ENCODE data around the gene OR2AG1.

Gene OR2AG1, protein sequence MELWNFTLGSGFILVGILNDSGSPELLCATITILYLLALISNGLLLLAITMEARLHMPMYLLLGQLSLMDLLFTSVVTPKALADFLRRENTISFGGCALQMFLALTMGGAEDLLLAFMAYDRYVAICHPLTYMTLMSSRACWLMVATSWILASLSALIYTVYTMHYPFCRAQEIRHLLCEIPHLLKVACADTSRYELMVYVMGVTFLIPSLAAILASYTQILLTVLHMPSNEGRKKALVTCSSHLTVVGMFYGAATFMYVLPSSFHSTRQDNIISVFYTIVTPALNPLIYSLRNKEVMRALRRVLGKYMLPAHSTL

DNA sequence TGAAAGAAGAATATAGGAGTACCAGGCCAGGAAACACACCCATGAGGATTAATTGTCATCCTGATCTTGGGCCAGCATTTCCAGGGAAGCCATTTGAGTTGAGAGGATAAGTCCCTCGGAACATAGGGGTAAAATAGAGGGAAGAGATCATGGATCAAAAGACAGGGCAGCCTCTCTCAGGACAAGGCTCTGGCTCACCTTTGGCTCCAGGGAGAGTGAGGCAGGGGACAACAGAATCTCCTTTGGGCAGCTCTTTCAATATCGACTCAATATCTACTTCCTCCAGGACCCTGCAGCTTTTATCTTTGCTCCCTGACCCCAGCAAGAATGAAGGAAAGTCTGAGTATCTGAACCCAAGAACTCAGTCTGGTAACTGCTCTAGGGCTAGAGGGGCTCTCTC lies at the start of gene OR2AG1:
Gene OR2AG1, plus strand, starts transcription at position 301 of the 400 bp plus-strand sequence. CDS start 2,018 bp downstream, outside the sequence.
- H3K36me3 Mint-ChIP-seq (ENCODE audit: low read depth), result no peaks in the 10 kb centered on the region
- H3K9me3 Mint-ChIP-seq, result no peaks in the 10 kb centered on the region
- no peak within 1 kb of the TSS for H3K27ac Mint-ChIP-seq
- no peaks in the 10 kb centered on the region for H3K4me1 Mint-ChIP-seq (ENCODE audit: low read depth)
- no peak within 1 kb of the TSS for H3K4me3 Mint-ChIP-seq
- H3K27me3 Mint-ChIP-seq, result peaks cover 4% of the 10 kb centered on the region
- no peak for DNase-seq

DNA sequence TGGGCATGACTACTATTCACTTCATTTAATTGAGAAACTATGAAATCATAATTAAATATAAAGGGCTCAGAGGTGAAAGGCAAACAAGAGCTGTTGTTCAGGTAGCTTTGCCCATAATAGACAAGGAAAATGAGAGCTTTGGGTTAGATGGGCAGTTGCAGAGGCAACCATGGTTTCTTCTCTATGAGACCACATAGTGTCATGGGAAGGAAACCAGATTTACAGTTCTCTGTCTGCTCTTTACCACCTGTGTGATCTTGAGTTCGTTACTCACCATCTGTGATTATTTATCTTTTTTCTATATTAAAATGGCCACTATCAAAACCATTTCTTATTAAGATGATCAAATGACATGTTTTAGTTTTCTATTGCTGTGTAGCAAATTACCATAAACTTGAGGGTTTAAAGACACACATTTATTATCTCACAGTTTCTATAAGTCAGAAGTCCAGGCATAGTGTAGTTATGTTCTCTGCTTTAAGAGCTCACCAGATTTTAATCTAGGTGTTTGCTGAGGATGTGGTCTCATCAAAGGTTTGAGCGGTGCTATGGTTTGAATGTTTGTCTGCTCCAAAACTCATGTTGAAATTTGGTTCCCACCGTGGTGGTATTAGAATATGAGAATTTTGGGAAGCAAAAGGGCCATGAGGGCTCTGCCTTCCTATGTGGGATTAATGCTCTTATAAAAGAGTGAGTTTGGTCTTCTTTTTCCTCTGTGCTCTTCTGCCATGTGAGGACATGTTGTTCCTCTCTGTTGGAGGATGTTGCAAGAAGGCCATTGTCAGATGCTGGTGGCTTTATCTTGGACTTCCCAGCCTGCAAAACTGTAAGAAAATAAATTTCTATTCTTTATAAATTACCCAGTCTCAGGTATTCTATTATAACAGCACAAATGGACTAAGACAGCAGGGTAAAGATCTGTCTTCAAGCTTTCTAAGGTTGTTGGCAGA lies 49.2 kb upstream of the OR2AG1 start:
- Mint-ChIP-seq H3K27ac (peak overlapping the region; percentile 93), H3K4me3 (peak overlapping the region; percentile 18), H3K9me3 (peaks cover 2% of the 10 kb centered on the region), H3K27me3 (no peaks in the 10 kb centered on the region), H3K4me1 (ENCODE audit: low read depth) (peaks cover 86% of the 10 kb centered on the region), H3K36me3 (ENCODE audit: low read depth) (peaks cover 55% of the 10 kb centered on the region)
- DNase-seq, result no peak

DNA sequence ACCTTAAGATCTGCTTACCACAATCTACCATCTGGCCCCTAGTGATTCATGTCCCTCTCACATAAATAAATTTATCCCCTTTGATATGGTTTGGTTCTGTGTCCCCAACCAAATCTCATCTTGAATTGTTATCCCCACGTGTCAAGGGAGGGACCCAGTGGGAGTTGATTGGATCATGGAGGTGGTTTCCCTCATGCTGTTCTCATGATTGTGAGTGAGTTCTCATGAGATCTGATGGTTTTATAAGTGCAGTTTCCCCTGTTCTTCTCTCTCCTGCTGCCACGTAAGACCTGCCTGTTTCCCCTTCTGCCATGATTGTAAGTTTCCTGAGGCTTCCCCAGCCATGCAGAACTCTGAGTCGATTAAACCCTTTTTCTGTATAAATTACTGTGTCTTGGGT lies 48.2 kb upstream of the OR2AG1 start:
- no peak for DNase-seq
- H3K4me3 Mint-ChIP-seq, result peak overlapping the region; percentile 32
- peak overlapping the region; percentile 93 for H3K27ac Mint-ChIP-seq
- H3K36me3 Mint-ChIP-seq (ENCODE audit: low read depth), result peaks cover 52% of the 10 kb centered on the region
- peaks cover 2% of the 10 kb centered on the region for H3K9me3 Mint-ChIP-seq
- H3K27me3 Mint-ChIP-seq, result no peaks in the 10 kb centered on the region
- H3K4me1 Mint-ChIP-seq (ENCODE audit: low read depth), result peaks cover 86% of the 10 kb centered on the region

DNA sequence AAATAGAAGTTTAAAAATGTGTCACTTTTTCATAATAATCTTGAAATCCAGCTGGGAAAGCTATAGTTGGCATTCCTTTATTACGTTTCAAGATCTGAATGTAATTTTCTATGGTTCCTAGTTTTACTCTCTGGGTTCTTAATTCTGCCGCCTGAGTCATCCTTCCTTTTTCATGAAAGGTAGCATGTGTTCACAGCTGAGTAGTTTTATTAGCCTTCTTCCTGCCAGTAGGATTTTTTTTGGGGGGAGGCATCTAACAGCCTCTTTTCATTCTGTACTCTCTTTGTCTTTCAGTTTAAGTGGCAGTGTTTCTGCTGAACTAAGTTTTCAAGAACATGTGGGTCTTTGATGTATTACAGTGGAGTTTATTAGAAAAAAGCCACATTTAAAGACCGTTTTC lies 47.5 kb upstream of the OR2AG1 start:
- H3K27me3 Mint-ChIP-seq, result no peaks in the 10 kb centered on the region
- peak overlapping the region; percentile 32 for H3K4me3 Mint-ChIP-seq
- H3K9me3 Mint-ChIP-seq, result peaks cover 2% of the 10 kb centered on the region
- peak overlapping the region; percentile 93 for H3K27ac Mint-ChIP-seq
- no peak for DNase-seq
- peaks cover 52% of the 10 kb centered on the region for H3K36me3 Mint-ChIP-seq (ENCODE audit: low read depth)
- peaks cover 86% of the 10 kb centered on the region for H3K4me1 Mint-ChIP-seq (ENCODE audit: low read depth)

DNA sequence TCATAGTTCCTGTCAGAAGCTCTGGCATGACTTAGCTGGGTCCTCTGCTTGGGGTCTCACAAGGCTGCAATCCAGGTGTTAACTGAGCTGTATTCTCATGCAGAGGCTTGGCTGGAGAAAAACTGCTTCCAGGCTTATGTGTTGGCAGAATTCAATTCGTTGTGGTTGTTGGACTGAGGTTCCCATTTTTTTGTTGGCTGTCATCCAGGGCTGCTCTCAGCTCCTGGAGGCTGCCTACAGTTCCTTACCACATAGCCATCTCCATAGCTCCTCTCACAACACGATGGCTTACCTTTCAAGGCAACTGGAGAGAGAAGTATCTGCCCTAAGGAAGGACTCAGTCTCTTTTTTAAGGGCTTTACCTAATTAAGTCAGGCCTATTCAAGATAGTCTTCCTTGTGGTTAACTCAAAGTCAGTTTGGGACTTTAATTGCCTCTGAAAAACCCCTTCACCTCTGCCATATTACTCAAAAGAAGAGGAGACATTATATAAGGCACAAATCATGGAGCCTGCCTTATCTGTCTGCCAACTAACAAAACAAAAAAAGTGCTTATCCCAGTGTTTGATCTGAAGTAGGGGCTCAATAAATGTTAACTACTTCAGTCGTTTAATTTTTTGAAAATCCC lies 46.2 kb upstream of the OR2AG1 start:
- Mint-ChIP-seq H3K4me1 (ENCODE audit: low read depth) (peaks cover 85% of the 10 kb centered on the region), H3K36me3 (ENCODE audit: low read depth) (peaks cover 51% of the 10 kb centered on the region), H3K27ac (peak overlapping the region; percentile 93), H3K4me3 (peak overlapping the region; percentile 47), H3K9me3 (peaks cover under 1% of the 10 kb centered on the region), H3K27me3 (no peaks in the 10 kb centered on the region)
- no peak for DNase-seq

DNA sequence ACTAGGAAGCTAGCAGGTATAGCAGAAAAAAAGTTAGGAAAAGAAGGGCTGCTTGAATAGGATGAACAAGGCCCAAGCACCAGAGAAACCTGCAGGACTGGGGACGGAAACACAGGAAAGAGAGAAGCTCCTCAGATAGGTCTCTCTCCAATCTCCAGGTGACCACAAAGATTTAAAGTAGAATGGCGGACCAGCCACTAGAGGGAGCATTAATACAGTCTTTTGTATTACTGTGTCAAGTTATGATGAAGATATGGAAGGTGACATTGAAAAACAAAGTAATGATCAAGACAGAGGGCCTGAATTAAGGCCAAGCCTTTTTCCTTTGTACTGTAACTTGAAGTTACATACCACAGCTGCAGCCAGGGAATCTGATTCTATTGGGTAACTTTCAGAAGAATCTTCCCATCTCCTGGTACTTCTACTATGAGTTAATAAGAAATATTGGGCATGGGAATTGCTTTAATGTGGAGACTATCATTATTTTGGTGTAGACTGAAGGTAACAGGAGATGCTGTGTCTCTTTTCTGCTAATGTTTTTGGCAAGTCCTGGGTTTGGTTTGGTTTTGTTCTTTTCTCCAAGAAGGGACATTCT lies 44.9 kb upstream of the OR2AG1 start:
- peaks cover 91% of the 10 kb centered on the region for H3K4me1 Mint-ChIP-seq (ENCODE audit: low read depth)
- peak overlapping the region; percentile 93 for H3K27ac Mint-ChIP-seq
- no peaks in the 10 kb centered on the region for H3K27me3 Mint-ChIP-seq
- H3K36me3 Mint-ChIP-seq (ENCODE audit: low read depth), result peaks cover 41% of the 10 kb centered on the region
- no peaks in the 10 kb centered on the region for H3K9me3 Mint-ChIP-seq
- no peak for DNase-seq
- H3K4me3 Mint-ChIP-seq, result no peak overlapping the region

DNA sequence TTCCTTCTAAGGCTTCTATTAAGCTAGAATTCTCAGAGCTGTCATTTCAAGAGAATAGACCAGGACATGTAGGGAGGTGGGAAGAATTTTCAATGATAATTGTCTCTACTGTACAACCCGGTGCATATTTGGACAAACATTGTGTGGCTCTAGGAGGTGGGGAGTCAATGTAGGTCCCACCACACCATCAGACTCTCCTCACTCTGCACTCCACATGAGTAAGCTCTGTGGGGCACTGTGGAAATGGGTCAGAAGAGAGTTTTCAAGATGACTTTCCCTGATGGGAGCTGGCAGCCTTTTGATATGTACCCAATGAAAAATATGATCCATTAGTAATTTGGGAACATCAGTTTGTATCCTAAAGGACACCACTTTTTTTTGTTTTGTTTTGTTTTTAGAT lies 44.2 kb upstream of the OR2AG1 start:
- Mint-ChIP-seq H3K4me3 (no peak overlapping the region), H3K36me3 (ENCODE audit: low read depth) (peaks cover 35% of the 10 kb centered on the region), H3K9me3 (no peaks in the 10 kb centered on the region), H3K4me1 (ENCODE audit: low read depth) (peaks cover 90% of the 10 kb centered on the region), H3K27ac (peak overlapping the region; percentile 93), H3K27me3 (no peaks in the 10 kb centered on the region)
- DNase-seq, result no peak

DNA sequence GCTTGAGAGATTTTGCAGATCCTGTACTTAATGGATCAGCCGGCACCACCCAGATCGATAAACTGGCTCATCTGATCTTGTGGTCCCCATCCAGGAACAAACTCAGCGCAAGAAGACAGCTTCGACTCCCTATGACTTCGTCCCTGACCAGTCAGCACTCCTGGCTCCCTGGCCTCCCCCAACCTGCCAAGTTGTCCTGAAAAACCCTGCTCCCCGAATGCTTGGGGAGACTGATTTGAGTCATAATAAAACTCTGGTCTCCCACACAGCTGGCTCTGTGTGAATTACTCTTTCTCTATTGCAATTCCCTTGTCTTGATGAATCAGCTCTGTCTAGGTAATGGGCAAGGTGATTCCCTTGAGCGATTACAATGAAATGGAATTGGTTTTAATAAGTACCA lies 40.6 kb upstream of the OR2AG1 start:
- DNase-seq, result peak; percentile 58
- Mint-ChIP-seq H3K4me1 (ENCODE audit: low read depth) (peaks cover 53% of the 10 kb centered on the region), H3K27me3 (no peaks in the 10 kb centered on the region), H3K36me3 (ENCODE audit: low read depth) (peaks cover 11% of the 10 kb centered on the region), H3K9me3 (no peaks in the 10 kb centered on the region), H3K4me3 (no peak overlapping the region), H3K27ac (no peak overlapping the region)

DNA sequence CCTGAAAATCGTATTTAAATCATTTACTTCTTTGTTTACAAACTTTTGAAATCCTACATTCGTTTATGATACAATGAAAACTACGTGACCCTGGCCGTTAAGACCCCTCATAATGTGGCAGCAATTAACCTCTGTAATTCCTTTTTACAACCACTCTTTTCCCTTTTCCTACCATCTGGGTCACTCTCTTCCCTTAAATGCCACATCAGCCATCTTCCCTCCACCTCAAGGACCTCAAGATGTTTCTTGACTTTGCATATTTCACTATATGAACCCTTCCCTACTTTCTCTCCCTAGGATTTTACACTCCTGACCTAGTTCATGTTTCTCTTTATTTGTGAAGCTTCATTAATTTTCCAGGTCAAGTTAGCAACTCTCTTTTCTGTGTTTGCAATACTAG lies 37.8 kb upstream of the OR2AG1 start:
- H3K36me3 Mint-ChIP-seq (ENCODE audit: low read depth), result peaks cover 6% of the 10 kb centered on the region
- peaks cover 37% of the 10 kb centered on the region for H3K4me1 Mint-ChIP-seq (ENCODE audit: low read depth)
- H3K9me3 Mint-ChIP-seq, result no peaks in the 10 kb centered on the region
- H3K27ac Mint-ChIP-seq, result no peak overlapping the region
- no peaks in the 10 kb centered on the region for H3K27me3 Mint-ChIP-seq
- DNase-seq, result no peak
- H3K4me3 Mint-ChIP-seq, result no peak overlapping the region

DNA sequence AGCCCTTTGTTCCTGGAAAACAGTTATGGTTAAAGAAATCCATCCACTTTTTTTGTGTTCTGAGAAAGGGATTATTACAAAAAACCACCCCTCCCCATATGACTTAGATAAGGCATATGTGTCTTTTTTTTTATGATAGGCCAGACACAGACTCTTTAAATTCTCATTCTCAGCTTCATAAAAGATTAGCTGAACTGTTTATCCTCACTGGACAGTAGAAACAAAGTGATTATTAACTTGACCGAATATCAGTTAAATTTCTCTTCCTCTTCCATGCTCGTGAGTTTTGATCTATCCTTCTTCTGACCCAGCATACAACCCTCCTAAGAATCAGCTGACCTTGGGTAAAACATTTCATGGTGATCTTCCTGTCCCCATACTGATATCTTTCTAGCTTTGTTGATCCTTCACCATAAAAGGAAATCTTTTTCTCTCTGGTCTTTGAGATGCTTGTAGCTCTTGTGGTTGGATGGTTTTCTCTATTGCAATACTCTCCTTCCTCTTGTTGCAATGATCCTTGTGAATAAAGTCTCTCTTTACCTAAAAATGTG lies 37.3 kb upstream of the OR2AG1 start:
- peaks cover 3% of the 10 kb centered on the region for H3K36me3 Mint-ChIP-seq (ENCODE audit: low read depth)
- H3K27me3 Mint-ChIP-seq, result no peaks in the 10 kb centered on the region
- H3K9me3 Mint-ChIP-seq, result no peaks in the 10 kb centered on the region
- H3K27ac Mint-ChIP-seq, result no peak overlapping the region
- no peak overlapping the region for H3K4me3 Mint-ChIP-seq
- peaks cover 34% of the 10 kb centered on the region for H3K4me1 Mint-ChIP-seq (ENCODE audit: low read depth)
- no peak for DNase-seq

DNA sequence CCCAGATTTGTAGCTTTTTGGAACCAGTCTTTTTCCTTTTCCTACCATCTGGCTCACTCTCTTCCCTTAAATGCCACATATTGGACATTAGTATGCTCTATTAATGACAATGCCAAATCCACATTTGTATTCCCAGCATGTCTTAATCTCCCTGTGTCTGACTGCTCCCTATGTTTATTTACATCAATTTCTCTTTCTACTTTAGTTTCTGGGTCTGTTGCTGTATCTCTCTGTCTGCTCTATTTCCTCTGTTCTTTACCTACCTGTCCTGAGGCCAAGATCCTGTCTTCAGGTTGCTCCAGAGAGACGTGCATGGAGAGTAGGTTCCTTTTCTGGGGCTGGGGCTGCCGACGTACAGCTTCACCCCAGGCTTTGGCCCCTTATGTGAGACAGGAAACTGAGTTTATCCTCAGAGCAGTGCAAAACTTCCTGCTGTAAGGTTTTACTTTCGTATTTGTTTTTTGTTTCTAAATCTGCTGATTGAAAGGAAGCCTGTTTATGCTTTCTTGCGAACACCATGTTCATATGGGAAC lies 36.7 kb upstream of the OR2AG1 start:
- H3K4me1 Mint-ChIP-seq (ENCODE audit: low read depth), result peaks cover 33% of the 10 kb centered on the region
- DNase-seq, result peak; percentile 61
- no peaks in the 10 kb centered on the region for H3K9me3 Mint-ChIP-seq
- H3K27ac Mint-ChIP-seq, result no peak overlapping the region
- H3K4me3 Mint-ChIP-seq, result no peak overlapping the region
- H3K27me3 Mint-ChIP-seq, result no peaks in the 10 kb centered on the region
- H3K36me3 Mint-ChIP-seq (ENCODE audit: low read depth), result no peaks in the 10 kb centered on the region

DNA sequence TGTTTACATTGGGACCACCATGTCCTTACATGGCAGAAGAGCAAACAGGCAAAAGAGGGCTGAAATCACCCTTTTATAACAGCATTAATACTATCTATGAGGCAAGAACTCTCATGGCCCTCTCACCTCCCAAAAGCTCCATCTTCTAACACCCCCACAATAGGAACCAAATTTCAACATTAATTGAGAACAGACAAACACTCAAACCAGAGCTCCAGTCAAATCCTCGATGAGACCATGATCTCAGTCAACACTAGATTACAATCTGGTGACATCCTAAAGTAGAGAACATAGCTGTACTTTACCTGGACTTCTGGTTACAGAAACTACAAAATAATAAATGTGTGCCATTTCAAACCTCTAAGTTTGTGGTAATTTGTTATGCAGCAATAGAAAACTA lies 36.2 kb upstream of the OR2AG1 start:
- Mint-ChIP-seq H3K36me3 (ENCODE audit: low read depth) (no peaks in the 10 kb centered on the region), H3K27ac (no peak overlapping the region), H3K27me3 (no peaks in the 10 kb centered on the region), H3K4me3 (no peak overlapping the region), H3K4me1 (ENCODE audit: low read depth) (peaks cover 32% of the 10 kb centered on the region), H3K9me3 (no peaks in the 10 kb centered on the region)
- DNase-seq, result no peak

DNA sequence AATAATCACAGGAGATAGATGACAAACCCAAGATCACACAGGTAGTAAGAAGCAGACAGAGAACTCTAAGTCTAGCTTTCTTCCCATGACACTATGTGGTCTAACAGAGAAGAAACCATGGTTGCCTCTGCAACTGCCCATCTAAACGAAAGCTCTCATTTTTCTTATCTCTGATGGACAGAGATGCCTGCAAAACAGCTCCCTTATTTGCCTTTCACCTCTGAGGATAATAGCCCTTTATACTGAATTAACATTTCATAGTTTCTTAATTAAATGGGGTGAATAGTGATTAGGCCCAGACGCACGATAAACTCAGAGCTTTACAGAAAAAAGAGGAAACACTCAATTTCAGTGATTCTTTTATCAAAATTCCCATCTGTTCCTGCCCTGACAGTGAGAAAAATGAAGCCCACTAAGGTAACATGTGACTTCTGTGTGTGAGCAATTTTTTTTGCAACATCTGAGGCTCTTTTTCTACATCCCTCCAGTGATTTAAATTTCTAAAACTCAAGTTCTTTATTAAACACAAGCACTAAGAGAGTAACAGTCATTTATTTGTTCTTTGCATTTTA lies 35.6 kb upstream of the OR2AG1 start:
- H3K27me3 Mint-ChIP-seq, result no peaks in the 10 kb centered on the region
- no peaks in the 10 kb centered on the region for H3K36me3 Mint-ChIP-seq (ENCODE audit: low read depth)
- H3K27ac Mint-ChIP-seq, result no peak overlapping the region
- no peak overlapping the region for H3K4me3 Mint-ChIP-seq
- no peak for DNase-seq
- H3K9me3 Mint-ChIP-seq, result no peaks in the 10 kb centered on the region
- peaks cover 26% of the 10 kb centered on the region for H3K4me1 Mint-ChIP-seq (ENCODE audit: low read depth)
